HL-60 (cell line): ENCODE results near the gene ACVR1.

ENCODE experiments used
- DNase-seq, 2 experiments: peaks; one replicate each; pipeline ENCODE4 v3.0.0-alpha.2; 2010 to 2020; ENCODE audit warnings: low read depth in 1 of 2, low spot score in 1 of 2
- H3K27ac ChIP-seq: fragments of 250-450 bp; sonication (Bioruptor Pico); replicated peaks from 2 replicates; pipeline ENCODE4 v1.5.1; 2020; ENCODE audit warnings: mild to moderate bottlenecking, moderate library complexity
- H3K27me3 ChIP-seq: fragments of 250-450 bp; sonication (Bioruptor Pico); 2 replicates; pipeline ENCODE4 v1.5.1; 2021; ENCODE audit warnings: mild to moderate bottlenecking, moderate library complexity; ENCODE audit not compliant: insufficient read depth, poor library complexity, severe bottlenecking
- H3K4me3 ChIP-seq: replicated peaks from 2 replicates; pipeline ENCODE4 v1.5.1; 2011; ENCODE audit warnings: mild to moderate bottlenecking, control low read depth, low read length; ENCODE audit not compliant: insufficient read depth
- GABPA ChIP-seq: IDR thresholded peaks from 2 replicates; pipeline ENCODE4 v1.6.1; 2012; ENCODE audit warnings: low read depth
- POLR2AphosphoS5 ChIP-seq: IDR thresholded peaks from 2 replicates; pipeline ENCODE4 v1.6.1; 2012; ENCODE audit warnings: low read depth
- REST ChIP-seq: IDR thresholded peaks from 2 replicates; pipeline ENCODE4 v1.6.1; 2012; ENCODE audit warnings: low read depth; ENCODE audit not compliant: insufficient replicate concordance
- SPI1 ChIP-seq: IDR thresholded peaks from 2 replicates; pipeline ENCODE4 v1.6.1; 2012; ENCODE audit warnings: low read depth, mild to moderate bottlenecking, borderline replicate concordance
- TF ChIP-seq, protein P1 (sequence below): IDR thresholded peaks from one replicate; pipeline ENCODE4 v1.5.1; 2011; ENCODE audit warnings: low read length, control low read depth, inconsistent platforms; ENCODE audit not compliant: insufficient read depth

The ACVR1 gene

DNA sequence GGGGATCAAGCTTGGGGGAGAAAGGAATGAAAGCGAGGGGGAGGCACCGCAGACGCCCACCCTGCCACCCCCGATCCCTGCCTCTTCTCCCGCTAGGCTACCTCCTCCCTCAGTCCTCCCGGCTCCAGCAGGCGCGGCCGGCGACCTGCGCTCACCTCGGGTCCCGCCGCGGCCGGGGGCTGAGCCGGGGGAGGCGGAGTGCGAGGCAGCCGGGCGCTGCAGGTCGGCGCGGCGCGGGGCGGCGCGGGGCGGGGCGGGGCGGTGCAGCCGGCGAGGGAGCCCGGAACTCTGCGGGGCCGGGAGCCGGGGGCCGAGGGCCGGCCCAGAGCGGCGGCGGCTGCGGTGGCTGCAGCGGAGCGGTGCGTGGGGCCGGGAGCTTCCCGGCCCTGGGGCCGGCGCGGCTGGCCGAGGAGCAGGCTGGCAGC, 477 bp downstream of the ACVR1 start:
- TF ChIP-seq GABPA (no peak), REST (no peak), POLR2AphosphoS5 (no peak), SPI1 (no peak)
- TF ChIP-seq, protein P1, sequence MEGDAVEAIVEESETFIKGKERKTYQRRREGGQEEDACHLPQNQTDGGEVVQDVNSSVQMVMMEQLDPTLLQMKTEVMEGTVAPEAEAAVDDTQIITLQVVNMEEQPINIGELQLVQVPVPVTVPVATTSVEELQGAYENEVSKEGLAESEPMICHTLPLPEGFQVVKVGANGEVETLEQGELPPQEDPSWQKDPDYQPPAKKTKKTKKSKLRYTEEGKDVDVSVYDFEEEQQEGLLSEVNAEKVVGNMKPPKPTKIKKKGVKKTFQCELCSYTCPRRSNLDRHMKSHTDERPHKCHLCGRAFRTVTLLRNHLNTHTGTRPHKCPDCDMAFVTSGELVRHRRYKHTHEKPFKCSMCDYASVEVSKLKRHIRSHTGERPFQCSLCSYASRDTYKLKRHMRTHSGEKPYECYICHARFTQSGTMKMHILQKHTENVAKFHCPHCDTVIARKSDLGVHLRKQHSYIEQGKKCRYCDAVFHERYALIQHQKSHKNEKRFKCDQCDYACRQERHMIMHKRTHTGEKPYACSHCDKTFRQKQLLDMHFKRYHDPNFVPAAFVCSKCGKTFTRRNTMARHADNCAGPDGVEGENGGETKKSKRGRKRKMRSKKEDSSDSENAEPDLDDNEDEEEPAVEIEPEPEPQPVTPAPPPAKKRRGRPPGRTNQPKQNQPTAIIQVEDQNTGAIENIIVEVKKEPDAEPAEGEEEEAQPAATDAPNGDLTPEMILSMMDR = no peak
- H3K27ac ChIP-seq = no peak overlapping the region
- H3K27me3 ChIP-seq = peaks cover 20% of the 10 kb centered on the region
- peak overlapping the region; percentile 73 for H3K4me3 ChIP-seq
- DNase-seq = no peak

GRCh38 chr2:157874997-157875640, 1.0 kb downstream of the ACVR1 start:
- DNase-seq = no peak
- Histone ChIP-seq H3K4me3 (peak overlapping the region; percentile 73), H3K27me3 (peaks cover 20% of the 10 kb centered on the region), H3K27ac (no peak overlapping the region)
- no peak for TF ChIP-seq GABPA
- TF ChIP-seq, protein P1 = no peak
- TF ChIP-seq SPI1 = no peak
- no peak for TF ChIP-seq REST
- no peak for TF ChIP-seq POLR2AphosphoS5

GRCh38 chr2:157874348-157874747, 1.8 kb downstream of the ACVR1 start:
- Histone ChIP-seq H3K27me3 (peaks cover 20% of the 10 kb centered on the region), H3K27ac (no peak overlapping the region), H3K4me3 (no peak overlapping the region)
- DNase-seq = no peak
- TF ChIP-seq REST = no peak
- no peak for TF ChIP-seq SPI1
- TF ChIP-seq GABPA = no peak
- TF ChIP-seq, protein P1 = no peak
- no peak for TF ChIP-seq POLR2AphosphoS5
